ENCODE measurements around the gene MAN2A2.
A peak's percentile ranks its signal among the peaks of the same experiment; 100 is the strongest.

MAN2A2 gene

DNA sequence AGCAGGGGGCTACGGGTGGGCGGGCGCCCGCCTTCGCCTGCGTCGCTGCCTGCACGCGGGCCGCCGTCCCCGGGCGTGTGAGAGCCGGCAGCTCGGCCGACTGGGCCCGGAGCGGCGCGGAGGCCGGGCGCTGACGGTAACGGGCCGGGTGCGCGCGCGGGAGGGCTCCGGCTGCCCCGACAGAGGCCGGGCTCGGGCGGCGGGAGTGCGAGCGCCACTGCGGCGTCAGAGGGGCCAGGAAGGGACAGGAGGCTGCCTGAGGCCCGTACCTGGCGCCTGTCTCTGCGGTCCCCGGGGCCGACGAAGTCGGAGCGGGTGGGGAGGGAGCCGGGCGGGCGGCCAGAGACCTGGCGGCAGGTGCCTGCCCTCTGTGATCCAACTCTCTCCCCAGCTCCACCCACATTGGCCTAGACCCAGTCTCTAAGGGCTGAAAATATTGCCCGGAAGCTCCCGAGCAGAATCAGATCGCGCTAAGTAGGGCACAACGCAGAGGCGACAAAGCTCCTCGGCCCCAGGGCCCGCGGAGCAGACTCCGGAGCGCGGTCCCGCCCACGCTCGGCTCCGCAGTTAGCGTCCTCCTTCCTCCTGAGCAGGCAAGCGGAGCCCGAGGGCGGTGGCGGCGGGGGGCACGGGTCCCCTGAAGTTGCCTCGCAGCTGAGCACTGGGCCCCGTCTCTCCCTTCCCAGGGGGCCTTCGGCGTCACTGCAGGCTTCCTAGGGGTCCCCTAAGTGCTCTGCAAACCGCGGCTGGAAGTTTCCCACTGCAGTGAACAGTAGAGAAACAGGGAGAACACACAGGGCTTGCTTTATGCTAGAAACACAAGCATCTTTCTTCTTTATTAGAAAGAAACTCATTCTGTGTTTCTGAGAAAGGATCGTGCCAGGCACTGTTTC, at the start of gene MAN2A2:
MAN2A2 (plus strand) TSS at position 463 of the 893 bp plus-strand sequence. CDS start 906 bp downstream, outside the sequence.
- DNase-seq: peak; percentile 60

GRCh38 chr15:90855139-90855538, 48.0 kb upstream of the MAN2A2 start:
- no peak for DNase-seq

- no peak for DNase-seq
These were observed 45.8 kb upstream of the MAN2A2 start for GRCh38 chr15:90857337-90857736.

DNA sequence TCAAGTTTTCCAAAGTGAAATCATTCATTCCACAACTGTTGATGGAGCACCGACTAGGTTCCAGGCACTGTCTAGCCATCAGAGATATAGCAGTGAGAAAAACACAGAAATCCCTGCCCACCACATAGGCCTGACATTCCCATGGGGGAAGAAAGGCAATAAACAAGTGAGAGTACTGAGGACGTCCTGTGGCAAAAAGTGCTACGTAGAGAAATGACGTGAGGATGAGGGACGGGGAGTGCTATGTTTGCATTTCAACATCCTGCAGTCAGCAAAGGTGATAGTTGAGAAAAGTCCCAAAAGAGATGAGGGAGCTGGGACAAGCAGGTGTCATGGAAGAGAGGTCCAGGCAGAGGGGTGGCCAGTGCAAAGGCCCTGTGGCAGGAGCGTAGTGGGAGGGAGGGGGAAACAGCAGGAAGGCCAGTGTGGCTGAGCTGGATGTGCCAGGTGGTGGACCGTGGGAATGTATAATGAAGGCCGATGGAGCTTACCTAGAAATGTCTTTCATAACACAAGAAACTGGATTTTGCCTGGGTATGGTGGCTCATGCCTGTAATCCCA, 45.1 kb upstream of the MAN2A2 start:
- DNase-seq: no peak

- no peak for DNase-seq
These were observed 43.6 kb upstream of the MAN2A2 start for GRCh38 chr15:90859234-90860131.

GRCh38 chr15:90860450-90860849, 42.7 kb upstream of the MAN2A2 start:
- no peak for DNase-seq

DNA sequence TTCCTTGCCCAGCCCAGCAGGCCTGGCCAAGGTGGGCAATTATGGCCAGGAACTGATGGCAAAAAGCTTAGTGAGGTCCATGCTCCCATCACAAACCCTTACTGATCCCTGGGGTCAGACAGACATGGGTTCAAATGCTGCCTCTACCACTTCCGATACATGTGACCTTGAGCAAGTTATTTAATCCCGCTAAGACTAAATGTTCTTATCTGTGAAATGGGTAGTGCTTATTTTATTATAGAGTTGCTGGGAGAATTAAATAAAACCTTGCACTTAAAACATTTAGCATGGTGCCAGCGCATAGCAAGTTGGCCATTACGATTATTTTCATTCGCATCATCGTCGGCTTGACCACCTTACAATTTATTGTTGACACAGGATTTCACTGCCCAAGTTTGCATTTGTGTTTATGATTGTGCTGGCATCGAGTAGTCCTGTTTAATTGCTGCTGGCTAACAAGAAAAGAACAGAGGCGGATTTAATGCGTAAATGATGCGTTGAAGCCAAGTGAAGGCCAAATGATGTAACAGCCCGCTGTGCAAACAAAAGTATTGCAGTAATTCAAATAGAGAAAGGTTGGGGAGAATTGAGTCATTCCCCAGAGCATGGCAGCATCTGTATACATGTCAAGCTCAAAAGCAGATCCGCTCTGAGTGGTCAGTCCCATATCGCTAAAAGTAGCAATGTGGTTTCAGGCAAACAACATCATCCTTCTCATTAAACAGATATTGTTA, 42.0 kb upstream of the MAN2A2 start:
- DNase-seq: no peak

- no peak for DNase-seq
These were observed 40.6 kb upstream of the MAN2A2 start for GRCh38 chr15:90862487-90862886.

DNA sequence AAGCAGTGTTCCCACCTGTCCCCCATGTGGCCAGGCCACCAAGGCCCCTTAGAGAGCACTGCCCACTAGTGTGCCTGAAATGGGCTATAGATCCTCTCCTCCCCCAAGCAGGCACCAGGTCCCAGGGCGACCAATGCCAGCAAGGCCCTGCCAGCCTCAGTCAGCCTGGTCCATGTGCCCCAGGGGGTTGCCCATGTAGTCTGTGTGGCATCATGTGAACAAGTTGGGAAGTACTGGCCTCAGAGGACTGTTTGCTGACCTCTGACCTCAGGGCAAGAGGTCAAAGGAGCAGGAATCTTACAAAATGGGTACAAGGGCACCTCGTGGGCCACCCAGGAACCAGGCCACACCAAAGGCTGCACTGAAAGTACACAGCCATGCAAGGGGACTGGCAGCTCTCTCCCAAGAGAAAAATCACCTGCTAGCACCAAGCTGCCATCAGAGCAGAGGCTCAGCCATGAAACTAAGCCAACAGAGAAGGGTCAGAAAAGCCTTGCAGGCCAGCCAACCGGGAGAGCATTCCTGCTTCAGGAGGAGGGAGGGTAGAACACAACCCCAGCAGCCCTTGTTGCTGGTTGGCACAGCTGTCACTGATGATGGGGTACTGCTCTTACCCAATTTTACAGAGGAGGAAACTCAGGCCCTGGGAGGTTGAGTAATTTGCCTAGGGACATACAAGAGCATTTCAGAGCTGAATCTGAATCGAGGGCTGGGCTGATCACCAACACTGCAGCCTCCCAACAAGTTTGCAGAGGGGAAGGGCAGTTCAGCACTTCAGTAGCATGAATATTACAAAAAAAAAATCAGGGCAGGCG, 39.9 kb upstream of the MAN2A2 start:
- no peak for DNase-seq

DNA sequence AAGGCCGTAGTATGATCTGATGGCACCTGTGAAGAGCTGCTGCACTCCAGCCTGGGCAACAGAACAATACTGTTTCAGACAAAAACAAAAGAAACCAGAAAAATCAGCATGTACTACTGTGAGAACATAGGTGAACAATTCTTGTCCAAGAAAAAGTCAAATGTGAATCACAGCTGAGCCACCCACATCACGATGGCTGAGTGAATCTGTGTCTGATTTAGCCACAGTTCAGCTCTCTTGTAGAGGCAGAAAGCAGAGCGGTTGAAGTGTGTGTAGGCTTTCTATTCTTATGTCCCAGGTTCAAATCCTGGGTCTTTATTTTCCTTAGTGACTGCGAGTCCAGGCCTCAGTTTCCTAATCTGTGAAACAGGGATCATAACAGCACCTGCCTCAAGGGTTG, 39.1 kb upstream of the MAN2A2 start:
- no peak for DNase-seq

- no peak for DNase-seq
These were observed 38.6 kb upstream of the MAN2A2 start for GRCh38 chr15:90864507-90864906.

GRCh38 chr15:90865702-90866101, 37.4 kb upstream of the MAN2A2 start:
- DNase-seq: no peak

GRCh38 chr15:90866161-90866715, 36.9 kb upstream of the MAN2A2 start:
- no peak for DNase-seq

GRCh38 chr15:90866800-90867199, 36.3 kb upstream of the MAN2A2 start:
- DNase-seq: no peak

GRCh38 chr15:90868261-90868689, 34.8 kb upstream of the MAN2A2 start, which contains the start of gene FURIN:
FURIN (plus strand) TSS chr15:90868588; CDS start chr15:90875741, 7,153 bp downstream.
- DNase-seq: no peak

DNA sequence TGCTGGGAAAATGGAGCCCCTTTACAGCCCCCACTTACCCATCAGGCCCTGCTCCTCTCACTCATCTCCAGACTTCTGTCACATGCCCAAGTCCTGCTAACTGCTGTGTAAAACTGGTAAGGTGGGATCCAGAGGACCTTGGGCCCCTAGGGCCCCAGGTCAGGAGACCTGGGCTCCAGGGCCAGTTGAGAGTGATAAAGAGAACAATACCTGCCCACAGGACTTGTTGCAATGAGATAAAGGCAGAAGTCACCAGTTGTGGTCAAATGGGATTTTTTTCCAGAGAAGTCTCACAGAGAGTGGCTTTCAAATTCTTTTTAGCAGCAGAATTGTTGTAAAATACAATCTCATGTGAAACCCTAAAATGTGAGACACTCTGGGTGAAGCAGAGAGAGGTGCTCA, 34.0 kb upstream of the MAN2A2 start:
- no peak for DNase-seq

- DNase-seq: no peak
These were observed 33.3 kb upstream of the MAN2A2 start for GRCh38 chr15:90869601-90870353.

GRCh38 chr15:90870354-90871138, 32.6 kb upstream of the MAN2A2 start:
- no peak for DNase-seq

- peak; percentile 34 for DNase-seq
These were observed 31.9 kb upstream of the MAN2A2 start for GRCh38 chr15:90871139-90871715.
